DMS153 treated with DMSO at 0.1 percent for 48 hours (cell line): Measurements from ENCODE around the gene ABI3BP.
"Not testable (repeated sequence)": the region's sequence is repeated elsewhere in the genome, so short reads cannot be mapped to it uniquely, and the experiment has no call there.

ENCODE experiments used
- DNase-seq: peaks from one replicate; lab custom pipeline; 2025; ENCODE audit not compliant: unreplicated experiment; lab: John Stamatoyannopoulos, UW

Gene ABI3BP

GRCh38 chr3:100946096-100946495 is 47.1 kb downstream of the ABI3BP start:
- not testable (repeated sequence) for DNase-seq

- DNase-seq, result no peak
These were observed 51.8 kb downstream of the ABI3BP start for GRCh38 chr3:100941451-100941850.

GRCh38 chr3:100941041-100941440 is 52.2 kb downstream of the ABI3BP start:
- no peak for DNase-seq

GRCh38 chr3:100936931-100937330 is 56.3 kb downstream of the ABI3BP start:
- no peak for DNase-seq

GRCh38 chr3:100932491-100932890 is 60.7 kb downstream of the ABI3BP start:
- no peak for DNase-seq

GRCh38 chr3:100928638-100929428 is 64.4 kb downstream of the ABI3BP start:
- DNase-seq, result no peak

GRCh38 chr3:100927775-100928174 is 65.4 kb downstream of the ABI3BP start:
- no peak for DNase-seq

- no peak for DNase-seq
These were observed 77.3 kb downstream of the ABI3BP start for GRCh38 chr3:100915706-100916495.

- DNase-seq, result no peak
These were observed 79.2 kb downstream of the ABI3BP start for GRCh38 chr3:100913870-100914648.

GRCh38 chr3:100912976-100913545 is 80.2 kb downstream of the ABI3BP start:
- no peak for DNase-seq

- DNase-seq, result no peak
These were observed 80.7 kb downstream of the ABI3BP start for GRCh38 chr3:100912571-100912970.

GRCh38 chr3:100911956-100912355 is 81.3 kb downstream of the ABI3BP start:
- DNase-seq, result no peak

GRCh38 chr3:100910986-100911385 is 82.2 kb downstream of the ABI3BP start:
- no peak for DNase-seq

- no peak for DNase-seq
These were observed 90.6 kb downstream of the ABI3BP start for GRCh38 chr3:100902572-100902971.

GRCh38 chr3:100900671-100901335 is 92.4 kb downstream of the ABI3BP start:
- no peak for DNase-seq

GRCh38 chr3:100899440-100900091 is 93.7 kb downstream of the ABI3BP start:
- no peak for DNase-seq

- no peak for DNase-seq
These were observed 94.5 kb downstream of the ABI3BP start for GRCh38 chr3:100898681-100899080.

GRCh38 chr3:100896994-100897393 is 96.2 kb downstream of the ABI3BP start:
- DNase-seq, result no peak

GRCh38 chr3:100893590-100893989 is 99.6 kb downstream of the ABI3BP start:
- no peak for DNase-seq

- no peak for DNase-seq
These were observed 100.1 kb downstream of the ABI3BP start for GRCh38 chr3:100893108-100893507.
